PFSK-1 (cell line): ENCODE measurements around the gene PVR.

Experiments
- POLR2AphosphoS5 ChIP-seq: IDR thresholded peaks from 2 replicates; pipeline ENCODE4 v1.6.1; 2012; ENCODE audit warnings: low read depth, mild to moderate bottlenecking, control low read depth, low read length, moderate library complexity
- SIN3A ChIP-seq: IDR thresholded peaks from 2 replicates; pipeline ENCODE4 v1.6.1; 2012; ENCODE audit warnings: mild to moderate bottlenecking, low read length, moderate library complexity, borderline replicate concordance; ENCODE audit not compliant: insufficient read depth
- TAF1 ChIP-seq: IDR thresholded peaks from 2 replicates; pipeline ENCODE4 v1.6.1; 2012; ENCODE audit warnings: low read length, control low read depth, borderline replicate concordance; ENCODE audit not compliant: insufficient read depth

DNA sequence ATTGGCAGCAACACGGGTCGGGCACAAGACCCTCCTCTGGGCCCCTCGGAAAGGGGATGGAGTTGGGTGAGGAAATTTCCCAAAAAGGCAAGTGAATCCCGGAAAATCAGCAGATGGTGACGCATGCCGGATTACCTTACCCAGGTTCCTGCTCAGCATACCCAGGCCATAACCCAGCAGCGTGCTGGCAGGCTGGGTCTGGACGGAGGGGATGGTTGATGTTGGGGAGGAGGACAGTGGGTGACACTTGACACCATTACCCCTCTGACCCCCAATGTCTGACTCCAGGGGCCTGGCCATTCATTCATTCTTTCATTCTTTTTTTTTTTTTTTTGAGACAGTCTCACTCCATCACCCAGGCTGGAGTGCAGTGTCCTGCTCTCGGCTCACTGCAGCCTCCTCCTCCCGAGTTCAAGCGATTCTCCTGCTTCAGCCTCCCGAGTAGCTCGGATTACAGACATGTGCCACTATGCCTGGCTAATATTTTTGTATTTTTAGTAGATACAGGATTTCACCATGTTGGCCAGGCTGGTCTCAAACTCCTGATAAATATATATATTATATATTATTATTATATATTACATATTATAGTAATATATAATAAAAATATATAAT is 799 bp downstream of the PVR start:
- TF ChIP-seq SIN3A: no peak
- no peak for TF ChIP-seq POLR2AphosphoS5
- TF ChIP-seq TAF1: no peak
